A673 (cell line): ENCODE data around the gene PARP6. TPM values are rescaled to one million over a fixed set of nuclear protein-coding genes. Genes with fewer than 3 reads are reported as not detected.
A peak's percentile ranks its signal among the peaks of the same experiment; 100 is the strongest.

Source experiments
- BruUV-seq: library from RNA; stranded (reverse); fragments of 400-500 nt; replicated peaks from 2 replicates; lab custom pipeline; 2021; lab: Mats Ljungman, UMichigan
- CTCF ChIA-PET: fragments of 300-600 bp; sonication (Branson Sonifier 250); formaldehyde crosslinking; loops from one replicate; lab custom pipeline; 2022; ENCODE audit warnings: antibody characterized with exemption; lab: Charles Lee
- POLR2A ChIA-PET: fragments of 300-600 bp; sonication (Branson Sonifier 250); formaldehyde crosslinking; loops from one replicate; lab custom pipeline; 2022; ENCODE audit warnings: antibody characterized with exemption; ENCODE audit not compliant: low non-redundant PET; lab: Charles Lee
- DNase-seq: peaks from one replicate; pipeline ENCODE4 v3.0.0-alpha.2; 2015; ENCODE audit warnings: low spot score
- H3K27ac ChIP-seq: fragments of 200-600 bp; sonication (generic); 2 replicates; pipeline ENCODE4 v1.5.1; 2016; ENCODE audit warnings: mixed run types, low read depth, mild to moderate bottlenecking, mixed read lengths, antibody characterized with exemption, low read length; ENCODE audit not compliant: poor library complexity, severe bottlenecking
- H3K27me3 ChIP-seq: fragments of 200-600 bp; sonication (generic); replicated peaks from 2 replicates; pipeline ENCODE4 v1.6.1; 2017; ENCODE audit warnings: mixed run types, low read depth, mild to moderate bottlenecking, mixed read lengths, antibody characterized with exemption, low read length; ENCODE audit not compliant: insufficient read depth, poor library complexity
- H3K36me3 ChIP-seq: fragments of 200-600 bp; sonication (generic); 2 replicates; pipeline ENCODE4 v1.6.1; 2016; ENCODE audit warnings: mixed run types, mild to moderate bottlenecking, mixed read lengths, antibody characterized with exemption, low read length; ENCODE audit not compliant: insufficient read depth, poor library complexity, severe bottlenecking
- H3K4me1 ChIP-seq: fragments of 200-600 bp; sonication (generic); 2 replicates; pipeline ENCODE4 v1.6.1; 2017; ENCODE audit warnings: mixed run types, mild to moderate bottlenecking, mixed read lengths, antibody characterized with exemption, low read length; ENCODE audit not compliant: insufficient read depth, poor library complexity, severe bottlenecking
- H3K4me3 ChIP-seq: fragments of 200-600 bp; sonication (generic); 2 replicates; pipeline ENCODE4 v1.5.1; 2016; ENCODE audit warnings: low read depth, mixed run types, mild to moderate bottlenecking, mixed read lengths, low read length; ENCODE audit not compliant: poor library complexity, severe bottlenecking
- H3K9me3 ChIP-seq: fragments of 200-600 bp; sonication (generic); 2 replicates; pipeline ENCODE4 v1.6.1; 2016; ENCODE audit warnings: mixed run types, low read depth, mild to moderate bottlenecking, mixed read lengths, antibody characterized with exemption, low read length; ENCODE audit not compliant: poor library complexity, severe bottlenecking
- EZH2 ChIP-seq: fragments of 200-600 bp; sonication (generic); IDR thresholded peaks from 2 replicates; pipeline ENCODE4 v1.6.1; 2017; ENCODE audit warnings: borderline replicate concordance, low read depth, mild to moderate bottlenecking, mixed read lengths, antibody characterized with exemption, low read length; ENCODE audit not compliant: poor library complexity, severe bottlenecking
- intact Hi-C: fragments of 100-400 bp; cut with micrococcal nuclease; formaldehyde crosslinking; loops from one replicate; pipeline ENCODE4 v1.10.0; 2022; ENCODE audit not compliant: unreplicated experiment
- total RNA-seq: library from RNA; stranded (reverse); gene quantifications from 2 replicates; pipeline ENCODE4 v1.2.3, GENCODE V29; 2021
- TF ChIP-seq, protein P1 (sequence below): fragments of 300-800, 200-600 bp; sonication (generic); conservative IDR thresholded peaks from 2 replicates; pipeline ENCODE4 v1.5.1; 2017; ENCODE audit warnings: low read depth, mild to moderate bottlenecking, antibody characterized with exemption, low read length, moderate library complexity, mixed read lengths

Gene PARP6
- total RNA-seq, 1 experiment from 2014 or later: 71.4 TPM

DNA sequence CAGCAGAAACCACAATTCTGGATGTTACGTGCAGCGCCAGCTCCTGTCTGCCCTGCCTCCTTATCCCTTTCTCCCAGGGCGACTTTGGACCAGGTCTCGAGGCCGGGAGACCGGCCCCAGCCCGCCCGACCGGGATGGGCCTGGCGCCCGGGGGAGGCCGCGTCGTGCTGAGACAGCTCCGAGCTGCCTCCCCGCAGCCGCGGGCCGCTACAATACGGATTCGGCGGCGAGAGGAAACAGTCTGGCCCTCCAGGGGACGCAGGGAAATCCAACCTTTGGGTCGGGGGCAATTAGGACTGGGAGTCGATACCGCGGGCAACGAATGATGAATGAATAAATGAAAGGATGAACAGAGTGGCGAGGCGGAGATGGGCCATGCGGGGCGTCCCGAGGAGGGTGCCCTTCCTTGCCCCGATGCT is 75.3 kb downstream of the PARP6 start:
- no peaks in the 10 kb centered on the region for H3K9me3 ChIP-seq
- H3K27me3 ChIP-seq: no peaks in the 10 kb centered on the region
- ChIA-PET CTCF (no interaction called here), POLR2A (interaction anchor here (0.6 kb wide), 1 partner anchor 155 kb away, joined by 8 read pairs; no protein-coding TSS in a partner anchor)
- peak overlapping the region; percentile 24 for H3K4me3 ChIP-seq
- no TSS peak for BruUV-seq
- no peak overlapping the region for H3K27ac ChIP-seq
- TF ChIP-seq, protein P1, sequence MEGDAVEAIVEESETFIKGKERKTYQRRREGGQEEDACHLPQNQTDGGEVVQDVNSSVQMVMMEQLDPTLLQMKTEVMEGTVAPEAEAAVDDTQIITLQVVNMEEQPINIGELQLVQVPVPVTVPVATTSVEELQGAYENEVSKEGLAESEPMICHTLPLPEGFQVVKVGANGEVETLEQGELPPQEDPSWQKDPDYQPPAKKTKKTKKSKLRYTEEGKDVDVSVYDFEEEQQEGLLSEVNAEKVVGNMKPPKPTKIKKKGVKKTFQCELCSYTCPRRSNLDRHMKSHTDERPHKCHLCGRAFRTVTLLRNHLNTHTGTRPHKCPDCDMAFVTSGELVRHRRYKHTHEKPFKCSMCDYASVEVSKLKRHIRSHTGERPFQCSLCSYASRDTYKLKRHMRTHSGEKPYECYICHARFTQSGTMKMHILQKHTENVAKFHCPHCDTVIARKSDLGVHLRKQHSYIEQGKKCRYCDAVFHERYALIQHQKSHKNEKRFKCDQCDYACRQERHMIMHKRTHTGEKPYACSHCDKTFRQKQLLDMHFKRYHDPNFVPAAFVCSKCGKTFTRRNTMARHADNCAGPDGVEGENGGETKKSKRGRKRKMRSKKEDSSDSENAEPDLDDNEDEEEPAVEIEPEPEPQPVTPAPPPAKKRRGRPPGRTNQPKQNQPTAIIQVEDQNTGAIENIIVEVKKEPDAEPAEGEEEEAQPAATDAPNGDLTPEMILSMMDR: no peak
- no peak for TF ChIP-seq EZH2
- no peaks in the 10 kb centered on the region for H3K4me1 ChIP-seq
- intact Hi-C loops: loop anchor here (5.0 kb wide), 1 partner anchor 90 kb away; no protein-coding TSS in a partner anchor
- peaks cover 42% of the 10 kb centered on the region for H3K36me3 ChIP-seq
- no peak for DNase-seq

DNA sequence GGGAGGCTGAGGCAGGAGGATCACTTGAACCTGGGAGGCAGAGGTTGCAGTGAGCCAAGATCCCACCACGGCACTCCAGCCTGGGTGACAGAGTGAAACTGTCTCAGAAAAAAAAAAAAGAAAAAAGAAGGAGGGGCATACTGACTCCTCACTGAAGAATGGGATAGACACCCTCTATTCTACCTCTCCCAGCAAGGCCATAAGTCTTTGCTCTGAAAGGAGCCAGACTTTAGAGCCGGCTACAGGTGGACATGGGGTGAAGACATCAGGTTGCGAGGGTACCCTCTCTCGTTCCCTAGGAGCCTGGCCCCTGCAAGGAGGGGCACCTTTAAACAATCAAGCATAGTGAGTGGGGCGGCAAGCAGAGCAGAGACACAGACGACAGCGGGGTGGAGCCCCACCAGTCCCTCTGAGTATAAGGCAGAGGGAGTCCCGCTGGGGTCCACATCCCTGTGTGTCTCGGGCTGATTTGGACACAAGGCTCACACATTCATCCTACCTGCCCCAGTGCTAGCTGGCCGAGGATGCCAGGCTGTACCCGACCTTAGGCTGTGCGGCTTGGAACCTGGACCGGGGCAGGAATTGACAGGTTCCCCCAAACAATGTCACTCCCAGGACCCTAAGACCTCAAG is 75.8 kb downstream of the PARP6 start:
- ChIA-PET CTCF (no interaction called here), POLR2A (interaction anchor here (0.6 kb wide), 1 partner anchor 156 kb away, joined by 8 read pairs; no protein-coding TSS in a partner anchor)
- no peak for DNase-seq
- intact Hi-C loops: loop anchor here (5.0 kb wide), 1 partner anchor 91 kb away; no protein-coding TSS in a partner anchor
- no peaks in the 10 kb centered on the region for H3K27me3 ChIP-seq
- no peaks in the 10 kb centered on the region for H3K4me1 ChIP-seq
- H3K36me3 ChIP-seq: peaks cover 37% of the 10 kb centered on the region
- BruUV-seq: no TSS peak
- TF ChIP-seq EZH2: no peak
- TF ChIP-seq, protein P1: no peak
- no peak overlapping the region for H3K4me3 ChIP-seq
- H3K27ac ChIP-seq: no peak overlapping the region
- H3K9me3 ChIP-seq: no peaks in the 10 kb centered on the region

DNA sequence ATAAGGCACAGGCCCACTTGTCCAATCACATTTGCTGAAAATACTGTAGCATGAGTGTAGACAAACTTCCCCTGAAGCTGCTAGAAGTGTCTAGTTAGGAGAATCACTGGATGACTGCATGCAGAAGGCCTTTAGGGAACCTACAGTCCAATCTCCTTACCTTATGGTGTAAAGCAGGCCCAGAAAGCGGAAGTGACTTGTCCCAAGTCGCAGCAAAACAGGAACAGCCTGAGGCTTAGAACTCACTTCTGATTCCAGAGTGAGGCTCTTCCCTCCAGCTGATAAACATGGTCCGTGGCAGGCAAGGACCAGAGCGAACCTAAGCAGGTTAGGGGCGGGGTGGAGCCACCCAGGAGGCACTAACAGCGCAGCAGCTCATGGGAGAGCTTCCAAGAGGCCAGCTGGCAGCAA is 77.2 kb downstream of the PARP6 start:
- H3K9me3 ChIP-seq: no peaks in the 10 kb centered on the region
- TF ChIP-seq EZH2: no peak
- TF ChIP-seq, protein P1: no peak
- H3K27me3 ChIP-seq: no peaks in the 10 kb centered on the region
- CTCF ChIA-PET: no interaction called here
- BruUV-seq: no TSS peak
- peaks cover 23% of the 10 kb centered on the region for H3K36me3 ChIP-seq
- POLR2A ChIA-PET: no interaction called here
- H3K27ac ChIP-seq: no peak overlapping the region
- intact Hi-C loops: loop anchor here (5.0 kb wide), 1 partner anchor 92 kb away; no protein-coding TSS in a partner anchor
- DNase-seq: no peak
- H3K4me1 ChIP-seq: no peaks in the 10 kb centered on the region
- no peak overlapping the region for H3K4me3 ChIP-seq
